Astrocyte of the cerebellum (primary cell): ENCODE results near the gene FCAR.
"Not testable (repeated sequence)": the region's sequence is repeated elsewhere in the genome, so short reads cannot be mapped to it uniquely, and the experiment has no call there.

Experiments used
- DNase-seq: peaks from one replicate; pipeline ENCODE4 v3.0.0-alpha.2; 2011; ENCODE audit warnings: low read depth
- H3K4me3 ChIP-seq: 2 replicates; pipeline ENCODE4 v1.5.1; 2011; ENCODE audit warnings: mild to moderate bottlenecking, low read depth, low read length, moderate library complexity
- in situ Hi-C: cut with HindIII; loops from 2 replicates; pipeline ENCODE4 v1.10.0; 2017; ENCODE audit warnings: low sequenced_read_pairs
- TF ChIP-seq, protein P1 (sequence below): IDR thresholded peaks from 2 replicates; pipeline ENCODE4 v1.5.1; 2012; ENCODE audit warnings: low read length, low read depth, moderate library complexity, mild to moderate bottlenecking; ENCODE audit errors: missing control alignments

The FCAR gene

GRCh38 chr19:54921082-54921481 lies 47.0 kb downstream of the FCAR start:
- TF ChIP-seq, protein P1, sequence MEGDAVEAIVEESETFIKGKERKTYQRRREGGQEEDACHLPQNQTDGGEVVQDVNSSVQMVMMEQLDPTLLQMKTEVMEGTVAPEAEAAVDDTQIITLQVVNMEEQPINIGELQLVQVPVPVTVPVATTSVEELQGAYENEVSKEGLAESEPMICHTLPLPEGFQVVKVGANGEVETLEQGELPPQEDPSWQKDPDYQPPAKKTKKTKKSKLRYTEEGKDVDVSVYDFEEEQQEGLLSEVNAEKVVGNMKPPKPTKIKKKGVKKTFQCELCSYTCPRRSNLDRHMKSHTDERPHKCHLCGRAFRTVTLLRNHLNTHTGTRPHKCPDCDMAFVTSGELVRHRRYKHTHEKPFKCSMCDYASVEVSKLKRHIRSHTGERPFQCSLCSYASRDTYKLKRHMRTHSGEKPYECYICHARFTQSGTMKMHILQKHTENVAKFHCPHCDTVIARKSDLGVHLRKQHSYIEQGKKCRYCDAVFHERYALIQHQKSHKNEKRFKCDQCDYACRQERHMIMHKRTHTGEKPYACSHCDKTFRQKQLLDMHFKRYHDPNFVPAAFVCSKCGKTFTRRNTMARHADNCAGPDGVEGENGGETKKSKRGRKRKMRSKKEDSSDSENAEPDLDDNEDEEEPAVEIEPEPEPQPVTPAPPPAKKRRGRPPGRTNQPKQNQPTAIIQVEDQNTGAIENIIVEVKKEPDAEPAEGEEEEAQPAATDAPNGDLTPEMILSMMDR = no peak
- in situ Hi-C loops = no loop called here
- no peak overlapping the region for H3K4me3 ChIP-seq
- no peak for DNase-seq

GRCh38 chr19:54923276-54923675 lies 49.2 kb downstream of the FCAR start:
- DNase-seq = no peak
- H3K4me3 ChIP-seq = no peak overlapping the region
- in situ Hi-C loops = no loop called here
- TF ChIP-seq, protein P1 = no peak

DNA sequence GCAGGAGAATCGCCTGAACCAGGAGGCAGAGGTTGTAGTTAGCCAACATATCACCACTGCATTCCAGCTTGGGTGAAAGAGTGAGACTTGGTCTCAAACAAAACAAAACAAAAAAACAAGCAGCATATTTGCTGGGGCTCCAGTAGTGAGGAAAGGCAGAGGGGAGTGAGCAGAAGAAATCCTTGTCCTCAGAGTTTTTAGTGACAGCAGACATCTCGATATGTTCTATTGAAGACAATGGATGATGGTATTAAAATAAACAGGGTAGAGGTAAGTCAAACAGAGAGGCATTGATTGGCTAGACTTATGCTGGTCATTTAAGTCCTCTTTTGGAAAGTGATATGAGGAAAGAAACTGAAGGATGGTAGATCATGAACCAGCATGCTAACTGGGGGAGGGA lies 54.3 kb downstream of the FCAR start:
- in situ Hi-C loops = no loop called here
- no peak for DNase-seq
- H3K4me3 ChIP-seq = no peak overlapping the region
- TF ChIP-seq, protein P1 = no peak

DNA sequence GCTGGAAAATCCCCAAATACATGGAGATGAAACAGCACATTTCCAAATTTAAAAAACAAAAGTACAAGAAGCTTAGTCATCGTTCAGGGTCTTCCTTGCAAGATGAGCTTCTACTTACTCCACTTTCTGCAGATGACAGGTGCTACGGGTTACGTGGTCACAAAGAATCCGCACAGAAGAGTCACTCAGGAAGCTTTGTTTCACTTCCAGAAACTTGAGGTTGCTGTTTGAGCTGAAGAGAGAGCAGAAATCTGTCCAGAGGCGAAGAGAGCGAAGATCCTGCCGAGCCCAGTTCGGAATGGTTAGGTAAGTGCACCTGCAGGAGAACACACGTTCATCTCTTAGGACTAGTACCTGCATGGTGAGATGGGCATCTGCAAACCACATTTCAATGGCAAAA lies 63.9 kb downstream of the FCAR start:
- no peak for DNase-seq
- TF ChIP-seq, protein P1 = no peak
- in situ Hi-C loops = no loop called here
- no peak overlapping the region for H3K4me3 ChIP-seq

DNA sequence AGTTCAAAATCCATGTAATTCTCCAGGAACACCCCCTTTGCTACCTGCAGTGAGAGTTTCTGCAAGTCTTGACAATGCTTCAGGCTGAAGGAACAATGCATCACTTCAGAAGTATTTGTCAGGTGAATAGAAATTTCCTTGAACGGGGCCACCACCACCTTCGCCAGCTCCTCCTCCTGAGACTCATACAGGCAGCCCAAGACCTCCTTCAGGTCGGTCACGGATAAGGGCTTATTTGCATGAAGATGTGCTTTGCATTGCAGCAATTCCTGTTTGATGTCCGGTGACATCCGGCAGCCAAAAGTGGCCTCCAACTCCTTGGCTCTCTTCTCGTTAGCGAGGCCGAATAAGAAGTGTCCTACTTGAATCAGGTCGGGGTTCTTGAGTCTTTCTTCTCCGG lies 64.9 kb downstream of the FCAR start:
- no peak for DNase-seq
- in situ Hi-C loops = no loop called here
- TF ChIP-seq, protein P1 = no peak

DNA sequence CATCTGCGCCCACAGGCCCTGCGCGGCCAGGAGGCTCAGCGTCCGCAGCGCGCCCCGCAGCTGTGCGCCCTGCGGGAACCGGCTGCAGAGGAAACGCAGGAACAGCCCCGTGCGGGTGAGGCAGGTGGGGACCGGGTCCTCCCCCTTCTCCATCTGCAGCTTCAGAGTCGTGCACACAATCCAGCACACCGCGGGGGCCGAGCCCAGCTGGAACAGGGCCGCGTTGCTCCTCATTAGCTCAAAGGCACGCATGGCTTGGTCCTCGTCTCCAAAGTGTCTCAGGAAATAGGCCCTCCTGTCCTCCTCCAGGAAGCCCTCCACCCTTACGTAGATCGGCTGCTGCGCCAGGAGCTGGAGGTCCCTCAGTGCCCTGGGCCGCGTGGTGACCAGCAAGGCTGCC lies 65.5 kb downstream of the FCAR start:
- DNase-seq, in situ Hi-C loops, H3K4me3 ChIP-seq: not testable (repeated sequence)

More for the DNA sequence above, 64.9 kb downstream of the FCAR start:
- no peak overlapping the region for H3K4me3 ChIP-seq
